Hepatocyte (in vitro differentiated cells): ENCODE measurements around the gene TST. TPM values are rescaled to one million over a fixed set of nuclear protein-coding genes. Genes with fewer than 3 reads are reported as not detected.

ENCODE experiments used
- DNase-seq: peaks from one replicate; pipeline ENCODE4 v3.0.0-alpha.2; 2016; ENCODE audit warnings: low spot score
- H2AFZ ChIP-seq: fragments of 200-600 bp; sonication (generic); 2 replicates; pipeline ENCODE4 v1.6.0; 2016; ENCODE audit warnings: antibody characterized with exemption, mild to moderate bottlenecking
- H3K27ac ChIP-seq: fragments of 200-600 bp; sonication (generic); 2 replicates; pipeline ENCODE4 v1.5.1; 2016; ENCODE audit warnings: mild to moderate bottlenecking
- H3K27me3 ChIP-seq: fragments of 200-600 bp; sonication (generic); 2 replicates; pipeline ENCODE4 v1.6.1; 2016
- H3K36me3 ChIP-seq: fragments of 200-600 bp; sonication (generic); replicated peaks from 2 replicates; pipeline ENCODE4 v1.5.1; 2016; ENCODE audit warnings: low read depth; ENCODE audit not compliant: insufficient read depth
- H3K4me1 ChIP-seq: fragments of 200-600 bp; sonication (generic); 2 replicates; pipeline ENCODE4 v1.5.1; 2016; ENCODE audit warnings: mild to moderate bottlenecking, moderate library complexity; ENCODE audit not compliant: insufficient read depth
- H3K4me2 ChIP-seq: fragments of 200-600 bp; sonication (generic); 2 replicates; pipeline ENCODE4 v1.6.0; 2016
- H3K4me3 ChIP-seq: fragments of 200-600 bp; sonication (generic); 2 replicates; pipeline ENCODE4 v1.5.1; 2016; ENCODE audit warnings: mild to moderate bottlenecking
- H3K79me2 ChIP-seq: fragments of 200-600 bp; sonication (generic); 2 replicates; pipeline ENCODE4 v1.6.0; 2017; ENCODE audit warnings: mild to moderate bottlenecking
- H3K9me2 ChIP-seq: fragments of 200-600 bp; sonication (generic); replicated peaks from 2 replicates; pipeline ENCODE4 v1.6.0; 2017; ENCODE audit warnings: mild to moderate bottlenecking; ENCODE audit not compliant: insufficient read depth
- H3K9me3 ChIP-seq: fragments of 200-600 bp; sonication (generic); 2 replicates; pipeline ENCODE4 v1.5.1; 2016; ENCODE audit warnings: low read depth, mild to moderate bottlenecking
- H4K20me1 ChIP-seq: fragments of 200-600 bp; sonication (generic); 2 replicates; pipeline ENCODE4 v1.6.0; 2016; ENCODE audit warnings: mild to moderate bottlenecking; ENCODE audit not compliant: insufficient read depth, poor library complexity, severe bottlenecking
- EZH2 ChIP-seq: fragments of 200-600 bp; sonication (generic); IDR thresholded peaks from 2 replicates; pipeline ENCODE4 v1.6.1; 2016; ENCODE audit warnings: antibody characterized with exemption, mild to moderate bottlenecking, borderline replicate concordance
- EZH2phosphoT487 ChIP-seq: fragments of 200-600 bp; sonication (generic); IDR thresholded peaks from one replicate; pipeline ENCODE4 v1.6.1; 2018; ENCODE audit warnings: antibody characterized with exemption, mild to moderate bottlenecking, low read depth, moderate library complexity; ENCODE audit not compliant: unreplicated experiment, severe bottlenecking
- WGBS: methylation state at CpG from one replicate; pipeline ENCODE4 v1.1.6; 2016; ENCODE audit warnings: low lambda C conversion rate; ENCODE audit errors: missing lambda C conversion rate; 5-methylcytosine and 5-hydroxymethylcytosine counted together
- polyA plus RNA-seq: library from polyadenylated mRNA; unstranded; fragments of >200 nt; fragmentation: Nextera tagmentation; extraction: Ambion mirVana; gene quantifications from 2 replicates; pipeline ENCODE4 v1.2.1, GENCODE V29; 2016
- total RNA-seq: library from RNA; depleted of rRNA; stranded (reverse); fragments of >200 nt; gene quantifications from 2 replicates; pipeline ENCODE4 v1.2.3, GENCODE V29; 2014
- TF ChIP-seq, protein P1 (sequence below): fragments of 200-600 bp; sonication (generic); IDR thresholded peaks from 2 replicates; pipeline ENCODE4 v1.5.1; 2016; ENCODE audit warnings: antibody characterized with exemption, mild to moderate bottlenecking; ENCODE audit not compliant: poor library complexity

TST gene
- total and polyA plus RNA-seq, 2 experiments from 2014 or later = 50.2 to 111 TPM

DNA sequence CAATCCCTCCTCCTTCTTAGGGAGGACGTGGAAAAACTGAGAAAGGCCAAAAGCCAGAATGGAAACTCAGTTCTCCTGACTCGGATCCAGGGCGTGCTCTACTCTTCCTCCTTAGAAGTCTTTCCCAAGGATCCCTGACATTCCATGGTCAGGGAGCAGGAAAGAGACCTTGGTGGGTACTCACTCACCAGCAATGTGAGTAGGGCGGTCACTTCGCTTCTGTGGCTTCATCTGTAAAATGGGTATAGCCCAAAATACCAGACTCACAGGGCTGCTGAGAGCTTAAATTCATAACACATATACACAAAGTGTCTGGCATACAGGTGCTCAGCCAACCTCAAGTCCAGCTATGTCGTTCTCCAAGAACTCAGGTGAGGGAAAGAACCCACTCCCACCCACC lies 31.7 kb upstream of the TST start:
- H3K4me2 ChIP-seq = peak overlapping the region; percentile 93
- H3K4me1 ChIP-seq = peaks cover 5% of the 10 kb centered on the region
- no peaks in the 10 kb centered on the region for H3K27me3 ChIP-seq
- no peaks in the 10 kb centered on the region for H3K9me3 ChIP-seq
- no peak for DNase-seq
- 87% methylated on average over 6 of the region's 6 CpGs for WGBS
- H4K20me1 ChIP-seq = no peaks in the 10 kb centered on the region
- no peak overlapping the region for H3K4me3 ChIP-seq
- no peak overlapping the region for H3K27ac ChIP-seq
- no peaks in the 10 kb centered on the region for H3K36me3 ChIP-seq
- H3K79me2 ChIP-seq = no peaks in the 10 kb centered on the region
- no peaks in the 10 kb centered on the region for H3K9me2 ChIP-seq
- H2AFZ ChIP-seq = no peak overlapping the region
- TF ChIP-seq EZH2 (no peak), EZH2phosphoT487 (no peak)
- TF ChIP-seq, protein P1, sequence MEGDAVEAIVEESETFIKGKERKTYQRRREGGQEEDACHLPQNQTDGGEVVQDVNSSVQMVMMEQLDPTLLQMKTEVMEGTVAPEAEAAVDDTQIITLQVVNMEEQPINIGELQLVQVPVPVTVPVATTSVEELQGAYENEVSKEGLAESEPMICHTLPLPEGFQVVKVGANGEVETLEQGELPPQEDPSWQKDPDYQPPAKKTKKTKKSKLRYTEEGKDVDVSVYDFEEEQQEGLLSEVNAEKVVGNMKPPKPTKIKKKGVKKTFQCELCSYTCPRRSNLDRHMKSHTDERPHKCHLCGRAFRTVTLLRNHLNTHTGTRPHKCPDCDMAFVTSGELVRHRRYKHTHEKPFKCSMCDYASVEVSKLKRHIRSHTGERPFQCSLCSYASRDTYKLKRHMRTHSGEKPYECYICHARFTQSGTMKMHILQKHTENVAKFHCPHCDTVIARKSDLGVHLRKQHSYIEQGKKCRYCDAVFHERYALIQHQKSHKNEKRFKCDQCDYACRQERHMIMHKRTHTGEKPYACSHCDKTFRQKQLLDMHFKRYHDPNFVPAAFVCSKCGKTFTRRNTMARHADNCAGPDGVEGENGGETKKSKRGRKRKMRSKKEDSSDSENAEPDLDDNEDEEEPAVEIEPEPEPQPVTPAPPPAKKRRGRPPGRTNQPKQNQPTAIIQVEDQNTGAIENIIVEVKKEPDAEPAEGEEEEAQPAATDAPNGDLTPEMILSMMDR = no peak

DNA sequence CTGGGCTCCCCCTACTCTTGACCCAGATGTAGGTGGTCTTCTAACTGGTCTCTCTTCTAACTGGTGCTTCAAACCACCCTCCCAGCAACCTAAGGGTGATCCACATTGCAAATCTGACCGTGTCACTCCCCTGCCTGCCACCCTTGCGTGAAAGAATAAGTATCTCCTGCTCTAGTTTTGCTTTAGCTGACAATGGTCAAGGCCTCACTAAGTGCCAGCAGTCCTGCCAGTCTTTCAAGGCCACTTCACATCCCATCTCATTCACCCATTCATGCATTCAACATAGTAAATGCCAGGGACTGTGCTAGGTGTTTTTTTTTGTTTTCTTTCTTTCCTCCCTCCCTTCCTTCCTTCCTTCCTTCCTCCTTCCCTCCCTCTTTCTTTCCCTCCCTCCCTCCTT lies 30.0 kb upstream of the TST start:
- no peak overlapping the region for H3K4me2 ChIP-seq
- no peak overlapping the region for H3K4me3 ChIP-seq
- H3K27me3 ChIP-seq = no peaks in the 10 kb centered on the region
- H3K36me3 ChIP-seq = no peaks in the 10 kb centered on the region
- no peak overlapping the region for H3K27ac ChIP-seq
- no peaks in the 10 kb centered on the region for H3K9me3 ChIP-seq
- H3K4me1 ChIP-seq = peaks cover 5% of the 10 kb centered on the region
- no peaks in the 10 kb centered on the region for H3K9me2 ChIP-seq
- 90% methylated on average over 2 of the region's 2 CpGs for WGBS
- DNase-seq = no peak
- no peaks in the 10 kb centered on the region for H4K20me1 ChIP-seq
- no peak overlapping the region for H2AFZ ChIP-seq
- TF ChIP-seq EZH2 (no peak), EZH2phosphoT487 (no peak)
- TF ChIP-seq, protein P1 = no peak
- no peaks in the 10 kb centered on the region for H3K79me2 ChIP-seq

GRCh38 chr22:37048133-37048532 lies 28.9 kb upstream of the TST start:
- 83% methylated on average over 6 of the region's 6 CpGs for WGBS
- Histone ChIP-seq H3K4me2 (no peak overlapping the region), H3K4me3 (no peak overlapping the region), H2AFZ (no peak overlapping the region), H3K9me2 (no peaks in the 10 kb centered on the region), H3K79me2 (no peaks in the 10 kb centered on the region), H3K36me3 (no peaks in the 10 kb centered on the region), H3K27me3 (no peaks in the 10 kb centered on the region), H3K9me3 (no peaks in the 10 kb centered on the region), H4K20me1 (no peaks in the 10 kb centered on the region), H3K27ac (no peak overlapping the region), H3K4me1 (peaks cover 7% of the 10 kb centered on the region)
- TF ChIP-seq EZH2phosphoT487 (no peak), EZH2 (no peak)
- TF ChIP-seq, protein P1 = no peak
- no peak for DNase-seq

- Histone ChIP-seq H3K36me3 (no peaks in the 10 kb centered on the region), H3K9me3 (no peaks in the 10 kb centered on the region), H3K4me2 (no peak overlapping the region), H3K4me3 (no peak overlapping the region), H3K9me2 (no peaks in the 10 kb centered on the region), H4K20me1 (no peaks in the 10 kb centered on the region), H3K27ac (no peak overlapping the region), H3K4me1 (peaks cover 4% of the 10 kb centered on the region), H3K79me2 (no peaks in the 10 kb centered on the region), H3K27me3 (no peaks in the 10 kb centered on the region), H2AFZ (no peak overlapping the region)
- no peak for DNase-seq
- TF ChIP-seq EZH2phosphoT487 (no peak), EZH2 (no peak)
- TF ChIP-seq, protein P1 = no peak
- WGBS = 87% methylated on average over 7 of the region's 7 CpGs
Observed at GRCh38 chr22:37047006-37047405, 27.8 kb upstream of the TST start.
